Stimulated activated CD8-positive, alpha-beta memory T cell treated with anti-CD3 and anti-CD28 coated beads, Interleukin-4, amount 100 ng/mL, for 48 hours (primary cell): ENCODE measurements around the gene STRBP.
"Not testable (repeated sequence)": the region's sequence is repeated elsewhere in the genome, so short reads cannot be mapped to it uniquely, and the experiment has no call there.

Experiments
- DNase-seq: peaks from one replicate; pipeline ENCODE4 v3.0.0-alpha.2; 2020

The STRBP gene

DNA sequence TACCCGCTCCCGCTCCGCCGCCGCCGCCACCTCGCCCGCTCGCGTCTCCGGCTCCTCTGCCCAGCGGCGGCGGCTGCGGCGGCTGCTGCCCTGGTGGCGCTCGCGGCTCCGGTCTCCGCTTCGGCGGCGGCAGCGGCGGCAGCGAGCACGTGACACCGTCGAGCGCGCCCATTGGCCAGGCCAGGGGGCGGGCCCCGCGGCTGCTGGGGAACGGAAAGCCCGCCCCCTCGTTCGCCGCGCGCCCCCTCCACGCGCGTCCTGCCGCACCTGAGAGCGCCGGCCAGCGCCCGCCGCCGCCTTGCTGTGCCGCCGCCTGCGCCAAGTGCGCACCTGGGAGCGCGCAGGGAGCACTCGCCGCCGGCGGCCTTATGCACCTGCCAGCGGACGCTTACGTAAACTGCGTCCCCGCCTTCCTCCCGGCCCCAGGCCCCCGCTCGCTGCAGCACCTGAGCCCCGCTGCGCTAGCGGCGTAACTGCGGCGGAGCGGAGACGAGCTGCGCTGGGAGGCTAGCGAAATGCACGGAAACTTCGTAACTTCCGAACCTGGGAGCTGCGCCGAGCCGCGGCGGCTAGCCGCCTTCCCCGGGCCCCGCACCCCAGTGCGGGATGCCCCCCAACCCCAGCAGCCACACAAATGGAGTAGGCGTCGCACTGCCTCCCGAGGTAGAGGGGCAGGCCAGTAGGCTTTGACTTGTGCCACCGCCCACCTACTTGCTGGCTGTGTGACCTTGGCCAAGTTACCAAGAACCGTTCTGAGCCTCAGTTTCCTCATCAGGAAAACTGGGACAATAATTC is at the start of gene STRBP:
Gene STRBP, minus strand, starts transcription at position 122 of the 795 bp plus-strand sequence. CDS start 84,452 bp downstream, outside the sequence.
- DNase-seq, result peak; percentile 90

DNA sequence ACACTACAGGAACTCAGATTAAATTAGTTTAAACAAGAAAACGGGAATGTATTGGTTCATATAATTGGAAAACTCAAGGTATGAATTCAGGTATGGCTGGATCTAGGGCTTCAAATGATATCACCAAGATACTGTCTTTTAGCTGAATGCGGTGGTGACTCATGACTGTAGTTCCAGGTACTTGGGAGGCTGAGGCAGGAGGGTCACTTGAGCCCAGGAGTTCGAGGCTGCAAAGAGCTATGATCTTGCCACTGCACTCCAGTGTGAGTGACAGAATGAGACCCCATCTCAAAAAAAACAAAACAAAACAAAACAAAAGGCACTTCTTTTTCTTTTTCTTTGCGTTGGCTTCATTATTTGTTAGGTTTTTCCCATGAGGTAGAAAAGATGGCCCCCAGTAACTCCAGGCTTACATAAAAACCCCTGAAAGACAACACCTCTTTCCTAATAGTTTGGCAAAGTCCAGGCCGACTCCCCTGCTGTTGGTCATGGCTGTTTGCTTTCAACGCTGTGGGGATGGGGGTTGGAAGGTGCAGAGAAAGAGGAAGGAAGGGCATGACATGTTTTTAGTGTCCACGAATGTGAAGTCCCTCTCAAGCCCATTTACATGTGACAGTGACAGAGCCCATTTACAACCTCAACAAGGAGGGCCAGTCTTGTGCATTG is 47.8 kb upstream of the STRBP start:
- no peak for DNase-seq

GRCh38 chr9:123315635-123316034 is 47.2 kb upstream of the STRBP start:
- no peak for DNase-seq

- DNase-seq, result no peak
Observed at GRCh38 chr9:123314617-123315016, 46.2 kb upstream of the STRBP start.

DNA sequence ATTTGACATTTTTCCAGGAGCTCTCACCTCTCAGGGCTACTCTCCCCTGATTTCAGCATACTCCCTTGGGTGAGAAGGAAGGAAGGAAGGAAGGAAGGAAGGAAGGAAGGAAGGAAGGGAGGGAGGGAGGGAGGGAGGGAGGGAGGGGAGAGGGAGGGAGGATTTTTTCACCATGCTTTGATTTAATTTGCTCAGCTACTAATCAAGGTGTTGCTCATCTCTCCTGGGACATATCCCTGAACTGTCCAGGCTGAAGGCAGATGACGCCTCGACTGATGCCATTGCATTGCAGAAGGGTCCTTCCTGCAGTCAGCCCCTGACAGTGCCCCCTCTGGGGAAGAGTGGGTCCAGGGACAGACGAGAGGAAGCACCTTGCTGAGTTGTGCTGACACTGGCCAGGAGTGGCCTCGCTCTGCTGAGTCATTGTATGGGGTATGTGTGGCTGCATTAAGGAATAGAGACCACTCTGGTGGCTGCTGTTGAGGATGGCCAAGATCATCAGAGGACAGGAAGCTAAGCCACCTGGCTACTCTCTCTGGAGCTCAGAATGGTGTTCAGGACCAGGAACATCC is 44.0 kb upstream of the STRBP start:
- DNase-seq, result no peak

GRCh38 chr9:123311250-123311752 is 42.9 kb upstream of the STRBP start:
- DNase-seq, result no peak

DNA sequence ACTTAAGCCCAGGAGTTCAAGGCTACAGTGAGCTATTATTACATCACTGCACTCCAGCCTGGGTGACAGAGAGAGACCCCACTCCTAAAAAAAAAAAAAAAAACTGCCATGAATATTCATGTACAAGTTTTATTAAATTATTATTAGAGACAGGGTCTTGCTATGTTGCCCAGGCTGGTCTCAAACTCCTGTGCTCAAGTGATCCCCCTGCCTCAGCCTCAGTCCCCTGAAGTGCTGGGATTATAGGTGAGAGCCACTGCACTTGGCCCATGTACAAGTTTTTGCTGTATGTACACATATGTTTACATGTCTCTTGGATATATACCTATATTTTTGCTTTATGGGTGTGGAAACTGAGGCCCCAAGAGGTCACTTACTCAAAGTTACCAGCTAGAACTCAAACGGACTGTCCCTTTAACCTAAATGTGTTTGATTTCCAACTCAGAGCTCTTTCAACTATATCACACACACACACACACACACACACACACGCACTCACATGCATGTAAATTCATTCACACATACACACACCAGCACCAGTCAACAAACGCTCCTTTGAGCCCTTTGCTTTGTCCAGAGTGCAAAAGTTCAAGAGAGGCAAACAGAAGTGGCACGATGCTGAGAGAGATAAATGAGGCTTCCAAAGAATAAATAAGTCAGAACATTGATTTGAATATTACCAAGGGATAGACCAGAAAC is 42.3 kb upstream of the STRBP start:
- no peak for DNase-seq

- DNase-seq, result no peak
Observed at GRCh38 chr9:123309611-123310010, 41.2 kb upstream of the STRBP start.

GRCh38 chr9:123305879-123306278 is 37.5 kb upstream of the STRBP start:
- no peak for DNase-seq

- no peak for DNase-seq
Observed at GRCh38 chr9:123304340-123304691, 35.9 kb upstream of the STRBP start.

DNA sequence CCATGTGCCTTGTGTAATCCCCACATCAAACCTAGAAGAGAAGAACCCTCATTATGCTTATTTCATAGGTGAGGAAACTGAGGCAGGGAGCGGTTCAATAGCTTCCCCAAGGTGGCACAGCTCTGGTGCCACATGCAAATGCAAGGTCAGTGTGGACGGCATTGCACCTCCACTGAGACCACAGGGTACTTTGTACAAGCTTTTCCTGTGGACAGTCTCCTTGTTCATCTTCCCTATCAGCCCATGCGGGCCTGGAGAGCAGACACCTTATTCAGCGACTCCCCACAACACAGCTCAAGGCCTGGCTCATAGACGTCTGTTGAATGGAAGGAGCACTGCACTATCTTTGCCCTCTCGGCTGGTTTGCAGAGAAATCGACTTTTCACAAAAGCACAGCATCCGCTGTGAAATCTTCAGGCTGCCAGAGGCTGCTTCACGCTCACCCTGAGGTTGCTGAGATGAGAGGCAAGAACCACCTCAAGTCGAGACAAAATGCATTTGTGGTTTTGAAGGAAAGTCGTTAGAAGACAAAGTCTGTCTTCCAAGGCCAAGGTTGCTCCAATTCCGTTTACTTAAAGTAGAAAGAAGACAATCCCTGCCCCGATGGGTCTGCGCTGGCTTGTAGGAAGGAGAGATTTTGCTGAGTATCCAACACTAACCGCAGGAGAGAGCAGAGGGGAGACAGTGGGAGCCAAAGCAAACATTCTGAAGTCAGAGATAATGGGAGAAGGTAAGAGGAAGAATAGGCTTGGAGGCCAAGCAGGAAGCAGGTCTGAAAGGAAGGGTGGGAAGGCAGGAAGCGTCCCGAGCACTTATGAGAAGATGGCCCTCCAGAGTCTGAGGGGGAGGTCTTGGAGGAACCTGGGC is 34.2 kb upstream of the STRBP start:
- no peak for DNase-seq

GRCh38 chr9:123301936-123302335 is 33.5 kb upstream of the STRBP start:
- not testable (repeated sequence) for DNase-seq

DNA sequence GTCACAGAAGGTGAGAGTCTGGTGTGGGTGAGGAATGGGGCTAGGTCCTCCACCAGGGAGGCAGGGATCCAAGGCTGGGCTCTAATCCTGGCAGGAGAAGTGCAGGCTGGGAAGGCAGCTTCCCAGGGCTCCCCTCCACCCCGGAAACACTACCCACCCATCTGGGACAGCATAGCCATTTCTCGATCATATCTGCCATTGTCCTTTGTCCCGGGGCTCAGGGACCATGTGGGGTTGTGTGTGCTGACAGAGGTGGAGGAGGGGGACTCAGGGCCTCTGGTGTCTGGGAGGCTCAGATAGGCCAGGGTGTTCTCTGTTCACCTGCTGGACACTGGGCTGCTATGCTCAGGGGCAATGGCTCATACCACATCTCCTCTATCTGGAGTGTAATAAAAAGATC is 32.2 kb upstream of the STRBP start:
- no peak for DNase-seq

DNA sequence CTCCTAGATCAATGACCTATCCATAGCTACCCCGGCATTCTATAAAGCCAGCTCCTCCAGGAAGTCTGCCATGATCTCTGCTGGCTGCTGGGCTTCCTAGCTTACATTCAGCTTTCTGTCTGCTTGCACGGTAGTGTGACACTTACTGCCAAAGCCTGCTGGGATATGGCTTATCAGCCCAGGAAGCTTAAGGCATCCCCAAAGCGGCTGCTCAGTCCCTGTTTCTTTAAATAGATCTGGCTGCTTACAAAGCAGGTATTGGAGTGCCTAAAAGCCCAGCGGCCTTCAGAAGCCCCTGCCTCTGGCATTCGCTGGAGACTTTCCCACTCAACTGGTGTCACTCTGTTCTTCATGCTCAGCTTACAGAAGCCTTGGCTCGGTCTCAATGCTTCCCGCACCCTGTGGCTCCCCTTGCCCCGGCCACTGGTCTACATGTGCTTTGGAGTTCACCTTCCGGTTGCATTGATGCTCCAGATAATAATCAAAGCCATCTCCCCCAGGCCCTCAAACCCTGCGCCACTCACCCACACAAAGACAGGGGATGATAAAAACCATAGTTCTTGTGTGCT is 31.3 kb upstream of the STRBP start:
- DNase-seq, result no peak

DNA sequence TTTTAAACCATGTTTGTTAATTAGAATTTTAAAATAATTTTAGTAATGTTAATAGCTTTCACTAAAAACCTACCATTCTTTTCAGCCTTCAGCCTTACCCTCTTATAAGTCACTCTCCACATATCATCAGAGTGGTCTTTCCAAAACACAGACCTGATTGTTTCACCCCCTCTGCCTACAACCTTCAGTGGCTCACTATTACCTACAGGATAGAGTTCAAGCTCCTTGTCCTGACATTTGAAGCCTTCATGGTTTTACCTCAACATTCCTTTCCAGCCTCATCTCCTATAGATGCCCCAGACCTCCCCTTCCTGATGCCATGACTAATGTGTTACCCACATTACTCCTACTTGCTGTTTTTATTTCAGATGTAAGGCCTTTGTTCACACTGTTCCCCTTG is 27.8 kb upstream of the STRBP start:
- no peak for DNase-seq

GRCh38 chr9:123291736-123292135 is 23.4 kb upstream of the STRBP start:
- DNase-seq, result no peak

DNA sequence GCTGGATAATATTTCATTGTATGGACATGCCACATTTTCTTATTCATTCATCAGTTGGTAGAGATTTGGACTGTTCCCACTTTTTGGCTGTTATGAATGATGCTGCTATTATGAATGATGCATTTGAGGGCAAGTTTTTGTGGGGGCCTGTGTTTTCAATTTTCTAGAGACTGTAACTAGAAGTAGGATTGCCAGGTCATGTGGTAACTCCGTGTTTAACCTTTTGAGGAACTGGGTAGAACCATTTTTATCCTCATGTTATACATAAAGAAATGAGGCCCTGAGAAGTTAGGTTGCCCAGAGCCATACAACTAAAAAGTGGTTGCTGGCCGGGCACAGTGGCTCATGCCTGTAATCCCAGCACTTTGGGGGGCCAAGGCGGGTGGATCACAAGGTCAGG is 22.4 kb upstream of the STRBP start:
- DNase-seq, result no peak

DNA sequence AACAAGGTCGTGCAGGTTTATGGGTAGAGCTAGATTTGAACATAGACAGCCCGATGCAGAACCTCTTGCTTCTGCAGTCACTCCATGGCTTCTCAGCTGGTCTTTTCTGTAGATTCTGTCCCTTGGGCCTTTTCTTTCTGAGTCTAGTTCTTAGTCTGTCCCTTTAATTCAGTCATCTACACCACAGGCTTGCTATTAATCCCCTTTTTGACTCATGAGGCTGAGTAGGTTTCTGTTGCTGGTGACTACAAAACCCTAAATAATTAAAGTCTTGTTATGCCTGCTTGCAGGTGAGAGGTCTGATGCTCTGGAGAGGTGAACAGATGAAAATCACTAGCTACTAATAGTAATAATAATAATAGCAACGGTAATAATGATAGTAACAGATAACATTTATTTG is 19.3 kb upstream of the STRBP start:
- DNase-seq, result no peak

DNA sequence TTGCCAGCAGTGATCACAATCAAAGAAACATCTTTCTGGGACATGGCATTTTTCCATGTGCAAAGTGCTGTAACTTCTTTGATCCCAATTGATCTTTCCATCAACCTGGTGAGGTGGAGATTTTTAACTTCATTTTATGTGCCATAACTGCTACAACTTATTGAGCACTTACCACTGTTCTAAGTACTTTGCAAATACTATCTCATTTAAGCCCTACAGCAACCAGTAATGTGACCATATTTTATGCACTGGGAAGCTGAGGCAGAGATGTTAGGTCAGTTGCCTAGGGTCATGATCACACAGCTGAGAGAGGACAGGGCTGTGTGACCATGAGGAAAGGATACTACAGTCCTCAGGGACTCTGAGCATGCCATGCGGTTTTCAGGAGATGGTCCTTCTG is 17.9 kb upstream of the STRBP start:
- no peak for DNase-seq

DNA sequence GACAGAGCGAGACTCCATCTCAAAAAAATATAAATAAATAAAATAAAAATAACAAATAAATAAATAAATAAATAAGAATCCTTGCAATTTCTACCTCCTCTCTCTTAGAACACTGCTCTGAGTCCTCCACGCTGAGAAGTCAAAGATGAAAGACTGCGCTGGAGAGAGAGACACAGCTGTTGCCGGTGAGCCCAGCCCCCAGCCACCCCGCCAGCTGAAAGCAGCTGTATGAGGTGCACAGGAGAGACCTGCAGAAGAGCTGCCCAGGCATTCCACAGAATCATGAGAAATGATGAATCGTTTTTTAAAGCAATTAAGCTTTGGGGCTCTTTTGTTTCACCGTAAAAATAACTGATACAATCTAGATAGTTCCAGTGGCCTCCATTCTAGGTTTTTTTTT is 16.3 kb upstream of the STRBP start:
- DNase-seq, result no peak

GRCh38 chr9:123283455-123283854 is 15.1 kb upstream of the STRBP start:
- no peak for DNase-seq

DNA sequence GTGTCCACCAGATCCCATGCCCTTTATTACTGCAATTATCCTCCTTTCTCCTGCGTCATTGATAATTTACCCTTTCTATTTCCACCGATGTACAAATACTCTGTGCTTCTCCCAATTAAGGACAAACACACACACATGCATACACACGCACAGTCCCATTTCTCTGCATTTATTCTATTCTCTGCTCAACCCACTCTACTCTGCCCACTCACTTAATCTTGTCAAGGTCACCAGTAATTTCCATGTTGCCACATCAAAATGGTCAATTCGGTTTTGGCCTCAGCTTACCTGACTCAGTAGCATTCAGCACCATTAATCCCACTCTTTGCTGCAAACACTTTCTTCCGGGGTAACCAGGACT is 14.6 kb upstream of the STRBP start:
- no peak for DNase-seq
